Ovary (tissue), 9 donors: Measurements from ENCODE around the gene MVP. TPM values are rescaled to one million over a fixed set of nuclear protein-coding genes. Genes with fewer than 3 reads are reported as not detected.

ENCODE experiments used
- DNase-seq, 5 donors: peaks; one replicate each; pipeline ENCODE4 v3.0.0-alpha.2; 2019 to 2020
- H3K27ac ChIP-seq, 2 donors: fragments of 200-600 bp; one replicate each; pipeline versions ENCODE4 v1.5.1 to v1.8.0; 2019 to 2022
- H3K27me3 ChIP-seq: fragments of 200-600 bp; one replicate; pipeline ENCODE4 v1.8.0; 2022
- H3K36me3 ChIP-seq: fragments of 200-600 bp; sonication (generic); one replicate; pipeline ENCODE4 v1.5.1; 2019
- H3K4me1 ChIP-seq: one replicate; pipeline ENCODE4 v1.8.1; 2013; ENCODE audit warnings: mild to moderate bottlenecking, moderate library complexity; ENCODE audit not compliant: insufficient read depth
- H3K4me3 ChIP-seq: fragments of 200-600 bp; sonication (generic); one replicate; pipeline ENCODE4 v1.5.1; 2017
- H3K9me3 ChIP-seq, 2 donors: fragments of 200-600 bp in 1 of 2; sonication (generic) in 1 of 2; one replicate each; pipeline versions ENCODE4 v1.5.1 to v1.8.1; 2013 to 2019; ENCODE audit warnings: mild to moderate bottlenecking in 1 of 2, moderate library complexity in 1 of 2
- CTCF ChIP-seq, 3 donors: fragments of 450-650 bp in 2 of 3; fragments of 200-600 bp in 1 of 3; IDR thresholded peaks; one replicate each; pipeline versions ENCODE4 v1.5.1 to v1.8.0; 2016 to 2022; ENCODE audit warnings: antibody characterized with exemption in 3 of 3, mild to moderate bottlenecking in 1 of 3
- EP300 ChIP-seq: sonication (generic); formaldehyde crosslinking; IDR thresholded peaks from one replicate; pipeline ENCODE4 v1.6.1; 2017; ENCODE audit warnings: antibody characterized with exemption
- POLR2A ChIP-seq: fragments of 450-650 bp; IDR thresholded peaks from one replicate; pipeline ENCODE4 v1.6.1; 2017; ENCODE audit warnings: antibody characterized with exemption, mild to moderate bottlenecking, moderate library complexity
- WGBS, 3 donors: extraction: QIAGEN DNeasy Blood & Tissue Kit in 1 of 3; methylation state at CpG; one replicate each; pipeline versions ENCODE4 v1.1.5 to v1.1.7; 2013 to 2017; 5-methylcytosine and 5-hydroxymethylcytosine counted together
- intact Hi-C, 4 donors: fragments of 100-400 bp; cut with DNase I; formaldehyde crosslinking; loops; one replicate each; pipeline versions ENCODE4 v1.11.0 to v1.15.1; 2022 to 2023
- polyA plus RNA-seq, 2 donors: library from polyadenylated mRNA; stranded (reverse); fragments of 200-250 nt in 1 of 2; fragments of 350-450 nt in 1 of 2; fragmentation: Illumina TruSeq in 1 of 2; extraction: RNeasy Lipid Tissue Mini Kit (QIAGEN cat#74804) in 1 of 2; gene quantifications; one replicate each; pipeline ENCODE4 v1.2.3, GENCODE V29; 2013 to 2014
- total RNA-seq, 7 donors: library from RNA; depleted of rRNA in 2 of 7; stranded (reverse); fragments of >200 nt in 2 of 7; fragmentation: NEBNext Ultra II Directional in 3 of 7; extraction: Animal tissue kit (Norgen Biotek cat#: 25700) in 3 of 7; gene quantifications; one replicate each; pipeline versions ENCODE4 v1.1.0 to v1.2.4, GENCODE V29; 2016 to 2023
- donor health status: DM: no; HTN: no; CAD: no; lungs with moderate emphysema.
- donor health status: DM: no; HTN: no; CAD: no.
- donor health status: Bipolar disorder and iron deficiency.
- donor health status: DM: yes; HTN: yes; CAD: no.
- donor health status: DM: no; HTN: no; CAD: no.
- donor health status: DM: yes; HTN: yes; CAD: no.

MVP gene
- total and polyA plus RNA-seq, 9 donors, result 56.4 to 191 (median 129) TPM

- DNase-seq, result no peak
- TF ChIP-seq EP300 (no peak), POLR2A (no peak), CTCF (IDR thresholded peaks at IDR 0.05) (no peak)
- intact Hi-C loops, result no loop called here
- Histone ChIP-seq H3K4me3 (no peak overlapping the region), H3K27me3 (no peaks in the 10 kb centered on the region), H3K36me3 (no peaks in the 10 kb centered on the region), H3K9me3 (no peaks in the 10 kb centered on the region), H3K4me1 (no peaks in the 10 kb centered on the region), H3K27ac (no peak overlapping the region)
- 69 to 79% (median 77%) methylated on average over 10 of the region's 10 CpGs for WGBS, 3 donors
These were observed 71.5 kb downstream of the MVP start for GRCh38 chr16:29891525-29892457.

- Histone ChIP-seq H3K27me3 (no peaks in the 10 kb centered on the region), H3K27ac (no peak overlapping the region), H3K36me3 (no peaks in the 10 kb centered on the region), H3K4me1 (no peaks in the 10 kb centered on the region), H3K4me3 (no peak overlapping the region), H3K9me3 (no peaks in the 10 kb centered on the region)
- intact Hi-C loops, result no loop called here
- TF ChIP-seq EP300, result no peak
- TF ChIP-seq CTCF (IDR thresholded peaks at IDR 0.05), result no peak
- no peak for TF ChIP-seq POLR2A
- DNase-seq, result no peak
- 92 to 95% (median 92%) methylated on average over 6 of the region's 6 CpGs for WGBS, 3 donors
These were observed 72.2 kb downstream of the MVP start for GRCh38 chr16:29892458-29892813.

- Histone ChIP-seq H3K4me1 (no peaks in the 10 kb centered on the region), H3K36me3 (no peaks in the 10 kb centered on the region), H3K9me3 (no peaks in the 10 kb centered on the region), H3K27ac (no peak overlapping the region), H3K27me3 (no peaks in the 10 kb centered on the region), H3K4me3 (no peak overlapping the region)
- 93 to 96% (median 93%) methylated on average over 3 of the region's 3 CpGs for WGBS, 3 donors
- no peak for TF ChIP-seq POLR2A
- no peak for TF ChIP-seq EP300
- TF ChIP-seq CTCF (IDR thresholded peaks at IDR 0.05), result no peak
- intact Hi-C loops, result no loop called here
- no peak for DNase-seq
These were observed 73.3 kb downstream of the MVP start for GRCh38 chr16:29893553-29893952.

- H3K27me3 ChIP-seq, result no peaks in the 10 kb centered on the region
- WGBS, 3 donors, result 65 to 68% (median 65%) methylated on average over 4 of the region's 4 CpGs
- no peaks in the 10 kb centered on the region for H3K36me3 ChIP-seq
- no peak for TF ChIP-seq EP300
- H3K27ac ChIP-seq, result no peak overlapping the region
- H3K4me3 ChIP-seq, result no peak overlapping the region
- intact Hi-C loops, result no loop called here
- H3K4me1 ChIP-seq, result no peaks in the 10 kb centered on the region
- no peaks in the 10 kb centered on the region for H3K9me3 ChIP-seq
- no peak for DNase-seq
These were observed 74.1 kb downstream of the MVP start for GRCh38 chr16:29894352-29894751.

GRCh38 chr16:29896841-29897240, 76.6 kb downstream of the MVP start:
- no peaks in the 10 kb centered on the region for H3K27me3 ChIP-seq

More at GRCh38 chr16:29896841-29897240, 76.6 kb downstream of the MVP start:
- intact Hi-C loops, result no loop called here
- H3K4me1 ChIP-seq, result peaks cover 3% of the 10 kb centered on the region
- no peak for DNase-seq
- no peak overlapping the region for H3K27ac ChIP-seq
- TF ChIP-seq POLR2A (no peak), CTCF (IDR thresholded peaks at IDR 0.05) (no peak), EP300 (no peak)
- WGBS, 3 donors, result 46 to 54% (median 53%) methylated on average over 14 to 15 of the region's 15 CpGs
- no peaks in the 10 kb centered on the region for H3K36me3 ChIP-seq
- no peak overlapping the region for H3K4me3 ChIP-seq
- no peaks in the 10 kb centered on the region for H3K9me3 ChIP-seq
